Measurements from ENCODE around the gene DEFB114.
"Not testable (repeated sequence)": the region's sequence is repeated elsewhere in the genome, so short reads cannot be mapped to it uniquely, and the experiment has no call there.

DEFB114 gene

GRCh38 chr6:49964064-49964463 lies at the start of gene DEFB114:
Gene DEFB114, minus strand, starts transcription at chr6:49964164. Its CDS starts 59 bp downstream, at chr6:49964105.
- DNase-seq = no peak

- no peak for DNase-seq
These were observed 43.9 kb upstream of the DEFB114 start for GRCh38 chr6:50007819-50008218.

- DNase-seq = no peak
These were observed 39.2 kb upstream of the DEFB114 start for GRCh38 chr6:50003139-50003538.

GRCh38 chr6:49995278-49995677 lies 31.3 kb upstream of the DEFB114 start:
- no peak for DNase-seq

- DNase-seq = no peak
These were observed 24.9 kb upstream of the DEFB114 start for GRCh38 chr6:49988900-49989299.

- no peak for DNase-seq
These were observed 23.8 kb upstream of the DEFB114 start for GRCh38 chr6:49987749-49988148.

- no peak for DNase-seq
These were observed 22.6 kb upstream of the DEFB114 start for GRCh38 chr6:49986551-49986950.

- no peak for DNase-seq
These were observed 18.1 kb upstream of the DEFB114 start for GRCh38 chr6:49982046-49982445.

GRCh38 chr6:49980898-49981297 lies 16.9 kb upstream of the DEFB114 start:
- no peak for DNase-seq

- no peak for DNase-seq
These were observed 15.6 kb upstream of the DEFB114 start for GRCh38 chr6:49979584-49979983.

GRCh38 chr6:49978332-49979226 lies 14.6 kb upstream of the DEFB114 start:
- peak; percentile 6 for DNase-seq

- no peak for DNase-seq
These were observed 5.6 kb upstream of the DEFB114 start, which contains the start of gene DEFB113 for GRCh38 chr6:49969605-49970004. Gene DEFB113, minus strand, starts transcription at chr6:49969625. Its CDS starts 0 bp downstream, at chr6:49969625.

- no peak for DNase-seq
These were observed 2.9 kb upstream of the DEFB114 start for GRCh38 chr6:49966823-49967222.

GRCh38 chr6:49966334-49966733 lies 2.4 kb upstream of the DEFB114 start:
- DNase-seq = no peak

- no peak for DNase-seq
These were observed 5.8 kb downstream of the DEFB114 start for GRCh38 chr6:49958180-49958579.

GRCh38 chr6:49955847-49956246 lies 8.1 kb downstream of the DEFB114 start:
- DNase-seq = no peak

GRCh38 chr6:49951926-49952325 lies 12.0 kb downstream of the DEFB114 start:
- DNase-seq = no peak

GRCh38 chr6:49950415-49950751 lies 13.6 kb downstream of the DEFB114 start:
- no peak for DNase-seq

- DNase-seq = no peak
These were observed 14.9 kb downstream of the DEFB114 start for GRCh38 chr6:49949062-49949461.

GRCh38 chr6:49946835-49947234 lies 17.1 kb downstream of the DEFB114 start:
- no peak for DNase-seq

GRCh38 chr6:49944068-49944467 lies 19.9 kb downstream of the DEFB114 start:
- DNase-seq = not testable (repeated sequence)

GRCh38 chr6:49939993-49940498 lies 23.9 kb downstream of the DEFB114 start:
- DNase-seq = no peak

- no peak for DNase-seq
These were observed 26.2 kb downstream of the DEFB114 start for GRCh38 chr6:49937811-49938210.

- DNase-seq = no peak
These were observed 26.9 kb downstream of the DEFB114 start for GRCh38 chr6:49937017-49937416.

- DNase-seq = no peak
These were observed 28.6 kb downstream of the DEFB114 start for GRCh38 chr6:49935387-49935786.

Data from DMS79 treated with DMSO at 0.1 percent for 48 hours (cell line).